GM19238 (cell line): ENCODE results near the gene ZFYVE1.

ENCODE experiments used
- DNase-seq: peaks from one replicate; pipeline ENCODE4 v3.0.0; 2011; ENCODE audit warnings: low spot score; ENCODE audit not compliant: insufficient read length

ZFYVE1 gene

GRCh38 chr14:72921396-72921795 lies 105.5 kb downstream of the ZFYVE1 start:
- no peak for DNase-seq

- no peak for DNase-seq
Observed at GRCh38 chr14:72920008-72920407, 106.9 kb downstream of the ZFYVE1 start.
